Measurements from ENCODE around the gene SHQ1.
"Not testable (repeated sequence)": the region's sequence is repeated elsewhere in the genome, so short reads cannot be mapped to it uniquely, and the experiment has no call there.

The SHQ1 gene

DNA sequence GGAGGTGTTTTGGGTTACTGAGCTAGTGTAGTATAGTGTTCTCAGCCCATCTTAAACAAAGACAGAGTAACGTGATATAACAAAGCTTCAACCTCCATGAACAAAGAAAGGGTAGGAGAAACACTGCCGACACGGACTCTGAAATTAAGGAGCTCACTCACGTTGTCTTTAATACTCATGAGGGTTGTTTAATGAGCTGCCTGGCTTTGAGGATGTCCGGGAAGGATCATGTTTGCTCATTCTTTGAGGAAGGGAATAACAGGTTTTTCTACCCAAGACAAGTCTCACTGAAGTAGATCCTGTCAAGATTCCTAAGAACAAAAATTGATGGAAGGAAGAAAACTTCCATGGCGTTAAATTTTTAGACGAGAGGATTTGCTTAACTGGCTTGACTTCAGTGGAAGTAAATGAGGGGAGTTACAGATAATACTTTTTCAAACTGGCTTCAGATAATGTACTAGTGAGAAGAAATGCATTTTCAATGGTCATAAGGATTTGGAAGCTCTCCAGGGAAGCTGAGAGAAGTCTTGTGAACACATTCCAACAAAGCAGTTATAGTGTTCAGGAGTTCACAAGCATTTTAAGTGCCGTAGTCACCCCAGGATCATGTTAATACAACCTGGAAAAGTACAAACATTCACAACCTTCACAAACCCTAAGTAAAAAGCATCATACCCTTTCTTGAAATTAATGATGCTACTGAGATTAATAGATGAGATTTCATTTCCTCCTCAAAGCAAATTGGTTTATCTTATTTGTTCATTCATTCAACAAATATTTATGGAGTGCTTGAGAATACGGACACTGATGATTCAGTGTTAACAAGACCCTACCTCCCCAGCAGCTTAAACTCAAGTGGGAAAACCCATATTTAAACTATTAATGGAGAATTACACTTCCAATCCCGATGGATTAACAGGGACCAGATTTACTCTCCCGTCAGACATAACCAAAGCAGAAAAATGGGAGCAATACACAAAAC is 101.5 kb downstream of the SHQ1 start:
- DNase-seq, result no peak

DNA sequence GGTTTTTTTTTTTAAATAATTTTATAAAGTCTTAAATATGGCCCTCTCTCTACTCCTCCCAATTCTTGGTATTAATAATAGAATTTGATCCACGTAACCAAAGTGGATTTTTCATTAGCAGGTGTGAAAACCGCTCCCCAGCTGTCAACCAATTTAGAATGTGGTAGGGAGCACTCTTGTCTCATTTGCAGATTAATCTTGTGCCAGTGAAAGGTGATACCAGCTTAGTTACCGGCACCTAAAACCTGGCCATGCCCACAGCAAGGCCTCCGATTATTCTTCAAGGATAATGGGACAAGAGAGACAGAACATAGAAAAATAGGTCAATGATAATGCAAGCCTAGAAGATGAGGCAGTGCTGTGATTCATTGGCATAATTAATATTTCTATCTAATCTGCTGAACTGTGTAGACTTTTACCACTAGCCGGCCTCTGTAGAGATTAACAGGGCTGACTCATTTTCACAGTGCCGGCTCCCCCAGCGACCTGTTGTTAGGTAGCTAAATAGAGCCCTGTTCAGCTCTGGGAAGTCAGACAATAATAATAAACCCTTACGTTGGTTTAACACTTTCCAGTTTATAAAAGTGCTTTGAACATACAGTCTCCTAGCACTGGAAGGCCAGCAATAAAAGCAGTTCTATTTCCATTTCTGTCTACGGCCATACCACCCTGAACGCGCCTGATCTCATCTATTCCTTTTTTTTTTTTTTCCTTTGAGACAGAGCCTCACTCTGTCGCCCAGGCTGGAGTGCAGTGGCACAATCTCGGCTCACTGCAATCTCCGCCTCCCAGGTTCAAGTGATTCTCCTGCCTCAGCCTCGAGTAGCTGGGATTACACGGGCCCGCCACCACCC is 102.9 kb downstream of the SHQ1 start:
- DNase-seq, result no peak

DNA sequence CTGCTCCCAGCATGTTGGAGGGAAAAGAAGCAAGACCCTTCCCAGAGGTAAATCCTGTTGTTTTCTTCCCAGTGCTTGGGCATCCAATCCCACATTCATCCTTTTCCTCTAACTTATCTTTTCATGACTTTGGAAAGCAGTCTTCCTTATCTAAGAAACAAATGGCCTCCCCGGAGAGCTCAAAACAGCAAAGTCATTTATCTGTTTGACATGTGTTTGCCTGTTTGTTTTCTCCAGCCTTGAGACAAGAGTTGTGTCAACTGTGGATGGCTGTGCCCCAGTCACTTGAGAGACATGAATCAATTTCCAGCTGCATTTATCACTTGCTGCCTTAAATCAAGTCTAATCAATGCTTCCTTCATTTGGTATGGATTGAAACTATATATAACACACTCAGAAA is 103.9 kb downstream of the SHQ1 start:
- DNase-seq, result no peak

DNA sequence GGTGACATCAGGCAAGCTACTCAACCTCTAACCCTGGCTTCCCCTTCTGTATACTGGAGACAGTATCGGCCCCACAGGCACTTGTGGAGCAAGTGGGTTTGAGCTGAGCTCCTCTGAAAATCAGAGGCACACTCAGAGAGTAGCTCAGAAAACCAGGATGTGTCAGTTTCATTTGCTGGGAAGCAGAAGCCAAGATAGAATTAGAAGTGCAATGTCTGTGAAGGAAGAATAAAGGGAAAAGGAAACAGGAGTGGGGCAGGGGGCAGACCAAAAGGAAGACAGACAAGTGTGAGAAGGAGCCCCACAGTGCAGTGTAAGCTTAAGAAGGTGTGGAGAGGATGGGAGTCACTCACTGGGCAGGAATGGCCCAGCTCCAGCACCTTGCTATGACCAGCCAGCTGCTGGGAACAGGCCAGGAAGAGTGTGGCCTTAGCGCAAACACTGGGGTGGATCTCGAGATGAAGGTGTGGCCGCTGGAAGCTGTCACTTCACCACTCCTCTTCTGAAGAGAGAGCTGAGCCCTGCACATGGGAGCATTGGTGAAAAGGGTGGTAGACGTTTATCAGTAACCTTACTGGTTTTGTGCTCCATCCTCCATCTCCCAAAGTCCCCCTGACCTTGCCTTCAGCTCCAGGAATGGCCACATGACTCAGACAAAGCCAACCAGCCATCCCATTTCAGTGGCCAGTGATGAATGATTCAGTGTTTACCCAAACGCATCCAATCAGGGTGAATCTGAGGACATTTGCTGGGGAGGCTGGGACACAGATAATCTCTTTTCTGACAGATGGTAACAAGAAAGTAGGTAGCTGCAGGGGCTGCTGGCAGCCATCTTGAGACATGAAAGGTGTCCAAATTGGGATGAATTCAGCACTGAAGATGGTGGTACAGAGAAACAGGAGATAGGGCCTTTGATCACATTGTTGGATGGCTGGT is 108.4 kb downstream of the SHQ1 start:
- DNase-seq, result no peak

GRCh38 chr3:72738752-72739530 is 109.3 kb downstream of the SHQ1 start:
- DNase-seq, result peak; percentile 20

DNA sequence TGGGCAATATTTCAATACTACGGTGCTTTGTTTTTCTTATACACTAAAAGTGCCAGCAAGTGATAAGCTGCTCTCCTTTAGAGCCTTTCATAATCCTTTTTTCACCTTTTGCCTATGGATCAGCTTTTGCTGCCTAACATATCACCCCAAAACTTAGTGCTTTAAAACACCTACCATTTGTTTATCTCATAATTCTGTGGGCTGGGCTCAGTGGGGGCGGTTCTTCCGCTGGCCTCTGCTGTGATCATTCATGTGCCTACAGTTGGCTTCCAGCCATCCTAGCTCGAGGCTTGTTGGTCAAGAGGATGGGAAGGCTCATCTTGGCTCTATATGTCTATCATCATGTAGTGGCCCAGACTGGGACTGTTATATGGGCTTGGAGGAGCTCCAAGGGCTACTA is 113.2 kb downstream of the SHQ1 start:
- DNase-seq, result not testable (repeated sequence)

DNA sequence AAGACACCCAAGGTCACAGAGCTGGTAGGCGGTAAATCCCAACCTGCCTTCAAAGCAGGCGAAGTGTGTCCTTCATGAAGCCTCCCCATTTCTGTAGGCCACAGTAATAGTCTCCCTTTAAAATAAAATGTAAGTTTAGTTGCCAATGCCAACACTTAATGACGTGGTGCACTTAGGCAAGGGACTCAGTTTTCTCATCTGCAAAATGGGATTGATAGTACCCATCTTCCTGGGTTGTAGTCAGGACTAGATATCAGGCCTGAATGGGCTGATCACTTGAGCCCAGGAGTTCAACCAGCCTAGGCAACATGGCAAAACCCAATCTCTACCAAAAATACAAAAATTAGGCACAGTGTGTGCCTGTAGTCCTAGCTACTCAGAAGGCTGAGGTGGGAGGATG is 114.6 kb downstream of the SHQ1 start:
- DNase-seq, result no peak

DNA sequence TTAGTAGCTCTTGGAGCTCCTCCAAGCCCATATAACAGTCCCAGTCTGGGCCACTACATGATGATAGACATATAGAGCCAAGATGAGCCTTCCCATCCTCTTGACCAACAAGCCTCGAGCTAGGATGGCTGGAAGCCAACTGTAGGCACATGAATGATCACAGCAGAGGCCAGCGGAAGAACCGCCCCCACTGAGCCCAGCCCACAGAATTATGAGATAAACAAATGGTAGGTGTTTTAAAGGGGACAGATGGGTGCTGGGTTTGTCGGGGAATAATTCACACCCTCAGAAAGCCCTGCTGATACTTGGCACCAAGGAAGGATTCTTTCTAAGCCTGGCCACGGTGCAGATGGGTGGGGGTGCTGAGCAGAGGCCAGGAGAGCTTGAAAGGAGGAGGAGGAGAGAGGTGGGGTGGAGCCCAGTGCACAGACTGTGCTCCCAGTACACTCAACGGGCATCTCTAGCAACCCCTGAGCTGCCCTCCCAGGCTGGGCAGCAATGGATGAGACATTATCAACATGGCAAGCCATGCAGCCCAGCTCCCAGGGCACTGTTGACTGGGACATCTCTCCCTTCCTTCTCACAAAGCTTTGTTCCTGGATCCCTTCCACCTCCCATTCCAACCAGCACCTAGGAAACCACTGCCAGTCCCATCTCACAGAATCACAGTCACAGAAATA is 115.4 kb downstream of the SHQ1 start:
- DNase-seq, result not testable (repeated sequence)

DNA sequence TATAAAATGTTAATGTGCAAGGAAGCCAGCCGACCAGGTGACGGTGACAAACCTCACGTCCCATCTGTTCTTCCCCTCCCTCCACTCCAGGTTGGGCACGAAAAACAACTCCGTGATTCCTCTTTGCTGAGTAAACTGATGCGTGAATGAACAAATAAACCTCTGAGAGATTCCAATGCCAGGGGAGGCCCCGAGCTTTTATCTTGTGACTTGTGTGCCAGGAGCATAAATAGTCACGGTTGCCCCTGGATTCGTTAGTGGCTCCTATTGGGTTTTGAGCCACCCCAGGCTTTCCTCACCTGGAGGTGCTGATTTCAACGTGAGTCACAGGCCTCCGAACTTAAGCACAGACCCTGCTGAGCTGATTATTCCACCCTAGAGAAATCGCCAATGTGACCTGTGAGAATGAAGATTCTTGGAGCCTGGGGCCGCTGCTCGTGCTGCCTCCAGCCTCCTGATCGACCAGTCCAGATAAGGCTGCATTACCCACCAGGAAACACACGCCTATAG is 119.2 kb downstream of the SHQ1 start:
- DNase-seq, result no peak

DNA sequence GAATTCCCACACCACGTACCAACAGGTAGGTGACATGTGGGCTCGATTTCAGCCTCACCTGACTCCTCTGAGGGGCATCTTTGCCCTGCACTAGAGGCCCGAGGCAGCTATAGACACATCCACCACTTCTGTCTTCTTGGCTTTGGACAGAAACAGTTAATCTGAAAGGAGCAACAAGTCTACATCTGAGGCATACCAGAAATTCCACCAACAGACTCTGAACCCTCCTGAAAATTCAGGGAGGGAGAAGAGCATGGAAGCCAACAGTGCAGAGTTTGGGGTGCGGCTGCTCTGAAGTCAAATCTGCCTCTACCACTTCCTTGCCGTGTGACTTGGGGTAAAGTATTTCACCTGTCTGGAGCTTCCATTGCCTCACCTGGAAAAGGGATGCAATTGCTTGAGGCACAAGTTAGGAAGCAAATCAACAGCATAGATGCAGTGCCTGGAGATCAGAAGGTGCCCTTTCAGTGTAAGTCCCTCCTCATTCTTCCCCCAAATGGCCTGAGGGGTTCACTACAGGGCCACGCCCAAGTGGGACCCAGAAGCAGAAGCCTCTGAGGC is 119.8 kb downstream of the SHQ1 start:
- no peak for DNase-seq

GRCh38 chr3:72727726-72728125 is 120.5 kb downstream of the SHQ1 start:
- DNase-seq, result no peak

- no peak for DNase-seq
Measured at GRCh38 chr3:72727172-72727571, 121.1 kb downstream of the SHQ1 start.

GRCh38 chr3:72725229-72725628 is 123.0 kb downstream of the SHQ1 start:
- no peak for DNase-seq

DNA sequence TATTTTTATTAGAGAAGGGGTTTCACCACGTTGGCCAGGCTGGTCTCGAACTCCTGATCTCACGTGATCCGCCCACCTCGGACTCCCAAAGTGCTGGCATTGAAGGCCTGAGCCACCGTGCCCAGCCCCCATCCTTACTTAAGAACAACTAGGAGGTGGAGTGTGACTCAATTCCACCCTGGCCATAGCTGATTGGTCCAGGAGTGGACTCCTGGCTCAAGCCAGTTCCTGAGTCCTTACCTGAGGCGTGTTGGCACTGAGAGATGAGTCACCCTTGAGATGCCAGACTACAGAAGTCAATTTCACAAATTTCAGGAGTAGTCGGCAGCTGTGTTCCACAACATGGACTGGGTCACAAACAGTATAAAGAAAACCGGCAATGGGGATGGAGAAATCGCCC is 124.2 kb downstream of the SHQ1 start:
- DNase-seq, result no peak

- DNase-seq, result no peak
Measured at GRCh38 chr3:72722930-72723726, 125.1 kb downstream of the SHQ1 start.

- no peak for DNase-seq
Measured at GRCh38 chr3:72721683-72722381, 126.4 kb downstream of the SHQ1 start.

DNA sequence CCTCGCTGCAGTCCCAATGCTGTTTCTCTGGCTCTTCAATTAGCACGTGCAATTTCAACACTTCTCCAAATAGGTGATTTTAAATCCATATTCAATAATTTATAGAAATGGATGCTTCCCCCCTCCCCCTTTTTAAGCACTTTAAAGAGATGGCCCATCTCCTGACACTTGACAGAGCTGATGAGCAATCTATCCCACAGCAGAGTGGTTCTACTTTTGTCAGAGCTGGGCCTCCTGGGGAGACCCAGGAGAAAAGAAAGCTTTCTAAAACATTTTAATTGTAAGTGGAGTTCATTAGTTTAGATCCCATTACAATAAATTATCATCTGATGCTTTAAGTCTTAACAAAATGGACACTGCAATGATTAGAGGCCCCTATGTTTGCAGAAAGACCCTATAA is 127.7 kb downstream of the SHQ1 start:
- DNase-seq, result no peak

- no peak for DNase-seq
Measured at GRCh38 chr3:72719137-72719536, 129.1 kb downstream of the SHQ1 start.

- not testable (repeated sequence) for DNase-seq
Measured at GRCh38 chr3:72714135-72714534, 134.1 kb downstream of the SHQ1 start.

Data from NCI-H774 (cell line).